Neural crest cell (in vitro differentiated cells): ENCODE data around the gene PIKFYVE. TPM values are rescaled to one million over a fixed set of nuclear protein-coding genes. Genes with fewer than 3 reads are reported as not detected.
"Not testable (repeated sequence)": the region's sequence is repeated elsewhere in the genome, so short reads cannot be mapped to it uniquely, and the experiment has no call there.

Experiments used
- DNase-seq: peaks from one replicate; pipeline ENCODE4 v3.0.0; 2021; ENCODE audit warnings: low read depth, mixed read lengths, low spot score
- H3K27ac Mint-ChIP-seq: one replicate; pipeline ENCODE4 v1.8.0; 2021; ENCODE audit warnings: mild to moderate bottlenecking, mixed read lengths; ENCODE audit not compliant: unreplicated experiment
- H3K27me3 Mint-ChIP-seq: 2 replicates; pipeline ENCODE4 v1.8.0; 2021; ENCODE audit warnings: low read depth, mild to moderate bottlenecking, mixed read lengths
- H3K36me3 Mint-ChIP-seq: 2 replicates; pipeline ENCODE4 v1.8.0; 2021; ENCODE audit warnings: low read depth, mild to moderate bottlenecking, mixed read lengths
- H3K4me1 Mint-ChIP-seq: 2 replicates; pipeline ENCODE4 v1.8.0; 2021; ENCODE audit warnings: mixed read lengths
- H3K4me3 Mint-ChIP-seq: one replicate; pipeline ENCODE4 v1.8.0; 2021; ENCODE audit warnings: mild to moderate bottlenecking, mixed read lengths
- H3K9me3 Mint-ChIP-seq: 2 replicates; pipeline ENCODE4 v1.8.0; 2021; ENCODE audit warnings: mixed read lengths
- CTCF ChIP-seq: fragments of 200-600 bp; sonication (generic); conservative IDR thresholded peaks from 2 replicates; pipeline ENCODE4 v1.5.0; 2021; ENCODE audit warnings: antibody characterized with exemption, mild to moderate bottlenecking
- total RNA-seq: library from RNA; stranded (reverse); gene quantifications from 2 replicates; pipeline ENCODE4 v1.2.1, GENCODE V29; 2021

PIKFYVE gene
- total RNA-seq, 1 donor from 2014 or later = 31.4 TPM

GRCh38 chr2:208375491-208376068, 109.5 kb downstream of the PIKFYVE start:
- no peaks in the 10 kb centered on the region for H3K36me3 Mint-ChIP-seq
- H3K27me3 Mint-ChIP-seq = no peaks in the 10 kb centered on the region
- no peak overlapping the region for H3K4me3 Mint-ChIP-seq
- peaks cover 3% of the 10 kb centered on the region for H3K9me3 Mint-ChIP-seq
- no peak for TF ChIP-seq CTCF
- no peaks in the 10 kb centered on the region for H3K4me1 Mint-ChIP-seq
- DNase-seq = no peak
- H3K27ac Mint-ChIP-seq = no peak overlapping the region

GRCh38 chr2:208377344-208377860, 111.3 kb downstream of the PIKFYVE start:
- not testable (repeated sequence) for H3K4me1 Mint-ChIP-seq, H3K27me3 Mint-ChIP-seq, H3K4me3 Mint-ChIP-seq, H3K27ac Mint-ChIP-seq, DNase-seq, H3K36me3 Mint-ChIP-seq, H3K9me3 Mint-ChIP-seq

GRCh38 chr2:208379192-208379591, 113.1 kb downstream of the PIKFYVE start:
- no peak for TF ChIP-seq CTCF
- Mint-ChIP-seq H3K9me3 (peaks cover 3% of the 10 kb centered on the region), H3K4me3 (no peak overlapping the region), H3K27ac (no peak overlapping the region), H3K36me3 (no peaks in the 10 kb centered on the region), H3K4me1 (no peaks in the 10 kb centered on the region), H3K27me3 (peaks cover 3% of the 10 kb centered on the region)
- no peak for DNase-seq

GRCh38 chr2:208384637-208385036, 118.6 kb downstream of the PIKFYVE start:
- Mint-ChIP-seq H3K36me3 (no peaks in the 10 kb centered on the region), H3K4me3 (no peak overlapping the region), H3K4me1 (no peaks in the 10 kb centered on the region), H3K27me3 (peaks cover 3% of the 10 kb centered on the region), H3K27ac (no peak overlapping the region), H3K9me3 (peaks cover 4% of the 10 kb centered on the region)
- no peak for DNase-seq
- TF ChIP-seq CTCF = no peak

GRCh38 chr2:208386541-208386940, 120.5 kb downstream of the PIKFYVE start:
- H3K4me3 Mint-ChIP-seq = no peak overlapping the region
- H3K9me3 Mint-ChIP-seq = peaks cover 6% of the 10 kb centered on the region
- peaks cover 3% of the 10 kb centered on the region for H3K27me3 Mint-ChIP-seq
- no peak for TF ChIP-seq CTCF
- no peak for DNase-seq
- no peaks in the 10 kb centered on the region for H3K4me1 Mint-ChIP-seq
- H3K36me3 Mint-ChIP-seq = no peaks in the 10 kb centered on the region
- H3K27ac Mint-ChIP-seq = no peak overlapping the region

GRCh38 chr2:208389940-208390339, 123.9 kb downstream of the PIKFYVE start:
- peaks cover 16% of the 10 kb centered on the region for H3K9me3 Mint-ChIP-seq
- no peaks in the 10 kb centered on the region for H3K27me3 Mint-ChIP-seq
- TF ChIP-seq CTCF = no peak
- H3K36me3 Mint-ChIP-seq = peaks cover 4% of the 10 kb centered on the region
- H3K4me3 Mint-ChIP-seq = no peak overlapping the region
- no peaks in the 10 kb centered on the region for H3K4me1 Mint-ChIP-seq
- H3K27ac Mint-ChIP-seq = no peak overlapping the region
- DNase-seq = no peak
